HepG2 (cell line): ENCODE measurements around the gene NHERF2. TPM values are rescaled to one million over a fixed set of nuclear protein-coding genes. Genes with fewer than 3 reads are reported as not detected.
A peak's percentile ranks its signal among the peaks of the same experiment; 100 is the strongest.

Source experiments
- ATAC-seq: fragments of 200-7000 bp; cut with Tn5 transposase; 3 replicates; pipeline ENCODE4 v1.9.1; 2020; ENCODE audit warnings: mild to moderate bottlenecking, moderate library complexity
- BruUV-seq: library from RNA; stranded (reverse); fragments of 400-500 nt; replicated peaks from 2 replicates; lab custom pipeline; 2021; lab: Mats Ljungman, UMichigan
- CTCF ChIA-PET: fragments of 300-600 bp; formaldehyde crosslinking; extraction: SDS; loops from one replicate; lab custom pipeline; 2021; ENCODE audit warnings: low total read pairs, inconsistent platforms, low intra/inter-chr PET ratio; lab: Yijun Ruan, JAX
- POLR2A ChIA-PET: fragments of 350-600 bp; sonication (Branson Sonifier 250); formaldehyde crosslinking; loops from one replicate; lab custom pipeline; 2020; ENCODE audit warnings: antibody characterized with exemption, inconsistent platforms; lab: Yijun Ruan, JAX
- DNase-seq: peaks from one replicate; pipeline ENCODE4 v3.0.0-alpha.2; 2015; ENCODE audit warnings: low spot score
- FAIRE-seq: peaks from 3 replicates; lab custom pipeline; 2011; peaks lifted over from hg19 to GRCh38; lab: Jason Lieb, UNC
- H2AFZ ChIP-seq: one replicate; pipeline ENCODE4 v1.6.1; 2011; ENCODE audit warnings: low read length, inconsistent platforms
- H3K27ac ChIP-seq: fragments of 300-600 bp; 3 replicates; pipeline ENCODE4 v1.8.0; 2011; ENCODE audit warnings: mixed run types, mild to moderate bottlenecking, mixed read lengths, low read length, inconsistent platforms; ENCODE audit not compliant: insufficient read depth; ENCODE audit errors: extremely low read length
- H3K27me3 ChIP-seq, 2 experiments: fragments of 200-600 bp in 1 of 2; 2 replicates in 1 of 2; 3 replicates in 1 of 2; pipeline versions ENCODE4 v1.6.0 to v1.8.0; 2011; ENCODE audit warnings: low read length in 2 of 2, mild to moderate bottlenecking in 2 of 2, moderate library complexity in 2 of 2, inconsistent platforms in 1 of 2; ENCODE audit not compliant: insufficient read depth in 2 of 2, control insufficient read depth in 1 of 2
- H3K36me3 ChIP-seq, 2 experiments: fragments of 200-600 bp in 1 of 2; replicated peaks in 1 of 2; 2 replicates in 1 of 2; 3 replicates in 1 of 2; pipeline versions ENCODE4 v1.5.1 to v1.8.0; 2011; ENCODE audit warnings: low read length in 2 of 2, inconsistent platforms in 1 of 2; ENCODE audit not compliant: insufficient read depth in 2 of 2, control insufficient read depth in 1 of 2
- H3K4me1 ChIP-seq: 2 replicates; pipeline ENCODE4 v1.5.1; 2012; ENCODE audit warnings: low read length, inconsistent platforms; ENCODE audit not compliant: insufficient read depth
- H3K4me2 ChIP-seq: 2 replicates; pipeline ENCODE4 v1.6.0; 2011; ENCODE audit warnings: low read depth, low read length, inconsistent platforms
- H3K4me3 ChIP-seq, 3 experiments: fragments of 200-600 bp in 1 of 3; sonication (generic), shearing (Covaris generic) in 1 of 3; replicated peaks in 1 of 3; 2 replicates each; pipeline ENCODE4 v1.5.1; 2011 to 2016; ENCODE audit warnings: low read length in 3 of 3, inconsistent platforms in 2 of 3, low read depth in 2 of 3, mild to moderate bottlenecking in 2 of 3, control low read depth in 1 of 3, mixed read lengths in 1 of 3; ENCODE audit not compliant: insufficient read depth in 1 of 3
- H3K79me2 ChIP-seq: one replicate; pipeline ENCODE4 v1.6.1; 2011; ENCODE audit warnings: low read length, inconsistent platforms; ENCODE audit not compliant: insufficient read depth
- H3K9ac ChIP-seq: 2 replicates; pipeline ENCODE4 v1.6.0; 2011; ENCODE audit warnings: mild to moderate bottlenecking, low read depth, low read length, inconsistent platforms; ENCODE audit not compliant: insufficient read depth
- H3K9me3 ChIP-seq: 2 replicates; pipeline ENCODE4 v1.5.1; 2012; ENCODE audit warnings: mild to moderate bottlenecking, low read length
- H4K20me1 ChIP-seq: 2 replicates; pipeline ENCODE4 v1.6.0; 2011; ENCODE audit warnings: inconsistent platforms, mild to moderate bottlenecking, low read length, moderate library complexity; ENCODE audit not compliant: insufficient read depth
- AGO2 ChIP-seq: fragments of 200-400 bp; formaldehyde crosslinking; optimal IDR thresholded peaks from 2 replicates; pipeline ENCODE3; 2017; ENCODE audit warnings: mild to moderate bottlenecking, low read depth, low read length, moderate library complexity
- ATF2 ChIP-seq: sonication (generic); formaldehyde crosslinking; IDR thresholded peaks from 2 replicates; pipeline ENCODE4 v1.4.0; 2020; ENCODE audit warnings: missing genetic modification reagents
- CHD2 ChIP-seq: IDR thresholded peaks from 2 replicates; pipeline ENCODE4 v1.6.1; 2011; ENCODE audit warnings: low read depth, low read length, improper control_type of control experiment
- HNRNPL ChIP-seq: fragments of 200-400 bp; formaldehyde crosslinking; IDR thresholded peaks from 2 replicates; pipeline ENCODE4 v1.6.1; 2017; ENCODE audit warnings: mild to moderate bottlenecking, low read depth, low read length
- NR2F1 ChIP-seq, 2 experiments: fragments of 450-650 bp in 1 of 2; formaldehyde crosslinking in 1 of 2; IDR thresholded peaks; 2 replicates each; pipeline versions ENCODE4 v1.5.0 to v1.6.1; 2016 to 2020; ENCODE audit warnings: mild to moderate bottlenecking in 1 of 2, missing compliant biosample characterization in 1 of 2, missing genetic modification reagents in 1 of 2, moderate library complexity in 1 of 2
- PTBP1 ChIP-seq: fragments of 200-400 bp; formaldehyde crosslinking; IDR thresholded peaks from 2 replicates; pipeline ENCODE4 v1.6.1; 2018; ENCODE audit warnings: low read length, low read depth; ENCODE audit not compliant: poor library complexity, severe bottlenecking
- SMYD3 ChIP-seq: sonication (generic); formaldehyde crosslinking; IDR thresholded peaks from 2 replicates; pipeline ENCODE4 v1.8.1; 2023; ENCODE audit warnings: mild to moderate bottlenecking, missing genetic modification reagents
- STAT5B ChIP-seq: sonication (generic); formaldehyde crosslinking; IDR thresholded peaks from 2 replicates; pipeline ENCODE4 v1.4.0; 2020; ENCODE audit warnings: missing genetic modification reagents
- THAP11 ChIP-seq: IDR thresholded peaks from 2 replicates; pipeline ENCODE4 v1.6.1; 2016; ENCODE audit warnings: missing biosample characterization, missing genetic modification reagents
- TRIM24 ChIP-seq: sonication (generic); formaldehyde crosslinking; IDR thresholded peaks from 2 replicates; pipeline ENCODE4 v1.8.0; 2022; ENCODE audit warnings: mild to moderate bottlenecking, missing genetic modification reagents
- ZBTB25 ChIP-seq: IDR thresholded peaks from 2 replicates; pipeline ENCODE4 v1.6.1; 2018; ENCODE audit warnings: missing genetic modification reagents
- WGBS: methylation state at CpG from one replicate; pipeline ENCODE4 v1.1.6; 2017; ENCODE audit warnings: low lambda C conversion rate; 5-methylcytosine and 5-hydroxymethylcytosine counted together
- in situ Hi-C: cut with HindIII; loops from 2 replicates; pipeline ENCODE4 v1.10.0; 2017; ENCODE audit warnings: low pct_unique_long_range_greater_than_20kb; ENCODE audit not compliant: extremely low pct_ligation_motif_present
- intact Hi-C: fragments of 100-400 bp; cut with micrococcal nuclease; formaldehyde crosslinking; loops from one replicate; pipeline ENCODE4 v1.10.0; 2022; ENCODE audit not compliant: unreplicated experiment
- polyA plus RNA-seq, 8 experiments: library from polyadenylated mRNA; depleted of rRNA in 3 of 8; stranded (reverse) in 7 of 8; unstranded in 1 of 8; fragments of >200 nt; fragmentation: Illumina TruSeq in 4 of 8; extraction: Trizol in 4 of 8; gene quantifications; 2 replicates each; pipeline versions ENCODE4 v1.2.1 to v1.2.3, GENCODE V29; 2011 to 2016; ENCODE audit warnings: low read depth in 4 of 8, missing spikeins in 1 of 8, mixed read lengths in 1 of 8; ENCODE audit not compliant: insufficient read depth in 1 of 8
- total RNA-seq, 5 experiments: library from RNA; depleted of rRNA; stranded (reverse); fragments of >200 nt; fragmentation: Illumina TruSeq; extraction: Trizol; gene quantifications; 2 replicates each; pipeline ENCODE4 v1.2.3, GENCODE V29; 2016; ENCODE audit warnings: low read depth in 1 of 5

NHERF2 gene
- total and polyA plus RNA-seq, 2 of the 13 experiments (the other 11 are each of a cell fraction or from before 2014, with no cell fraction given): 23.7 to 39.3 TPM

- H3K9ac ChIP-seq: no peak overlapping the region
- H3K79me2 ChIP-seq: no peaks in the 10 kb centered on the region
- H3K27me3 ChIP-seq: no peaks in the 10 kb centered on the region
- 97% methylated on average over 15 of the region's 28 CpGs for WGBS
- H3K4me3 ChIP-seq: no peak overlapping the region
- POLR2A ChIA-PET: no interaction called here
- BruUV-seq: TSS peak; percentile 39
- ATAC-seq: no peak
- in situ Hi-C loops: no loop called here
- H3K4me2 ChIP-seq: no peak overlapping the region
- H3K27ac ChIP-seq: no peak overlapping the region
- no peak for FAIRE-seq
- intact Hi-C loops: no loop called here
- H3K4me1 ChIP-seq: no peaks in the 10 kb centered on the region
- TF ChIP-seq SMYD3 (CRISPR knock-in tag) (no peak), HNRNPL (no peak), NR2F1 (CRISPR knock-in tag; IDR thresholded peaks at IDR 0.05) (no peak), PTBP1 (no peak), AGO2 (peak; percentile 59)
- DNase-seq: no peak
- peaks cover 14 to 19% of the 10 kb centered on the region in 2 experiments; a peak in 4 of 5 replicates for H3K36me3 ChIP-seq
- H2AFZ ChIP-seq: no peak overlapping the region
- H4K20me1 ChIP-seq: no peaks in the 10 kb centered on the region
- CTCF ChIA-PET: no interaction called here
- no peaks in the 10 kb centered on the region for H3K9me3 ChIP-seq
Measured at GRCh38 chr16:2076072-2076865, 49.6 kb downstream of the NHERF2 start.

DNA sequence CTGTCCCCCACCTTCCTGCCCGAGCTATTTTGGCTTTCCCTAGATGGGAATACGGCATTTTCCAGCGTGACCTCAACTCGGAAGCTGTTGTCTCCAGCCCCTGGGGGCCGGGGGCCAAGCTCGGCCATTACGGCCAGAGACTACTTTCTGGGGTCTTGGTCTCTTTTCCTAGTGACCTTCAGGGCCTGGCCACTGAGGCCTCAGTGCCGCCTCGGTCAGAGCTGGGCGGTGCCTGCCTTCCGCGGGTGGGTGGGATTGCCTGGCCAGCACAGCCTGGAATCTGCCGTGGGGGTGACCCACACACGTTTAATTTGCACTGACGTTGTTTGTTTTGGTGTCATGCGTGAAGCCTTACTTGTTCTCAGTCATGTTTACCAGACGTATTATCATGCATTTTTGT lies 50.3 kb downstream of the NHERF2 start:
- BruUV-seq: no TSS peak
- Histone ChIP-seq H3K4me2 (no peak overlapping the region), H3K27me3 (no peaks in the 10 kb centered on the region), H3K9ac (no peak overlapping the region), H3K27ac (no peak overlapping the region), H3K79me2 (no peaks in the 10 kb centered on the region), H3K4me3 (no peak overlapping the region), H3K9me3 (no peaks in the 10 kb centered on the region), H4K20me1 (no peaks in the 10 kb centered on the region), H3K36me3 (peaks cover 20 to 21% of the 10 kb centered on the region in 2 experiments; a peak in 4 of 5 replicates), H2AFZ (no peak overlapping the region), H3K4me1 (no peaks in the 10 kb centered on the region)
- CTCF ChIA-PET: no interaction called here
- no peak for TF ChIP-seq ZBTB25 (CRISPR knock-in tag)
- TF ChIP-seq THAP11: no peak
- no peak for TF ChIP-seq ATF2
- TF ChIP-seq CHD2: no peak
- TF ChIP-seq TRIM24 (CRISPR knock-in tag): no peak
- TF ChIP-seq STAT5B (CRISPR knock-in tag): no peak
- no peak for FAIRE-seq
- in situ Hi-C loops (no loop called here), intact Hi-C loops (no loop called here)
- POLR2A ChIA-PET: no interaction called here
- WGBS: 95% methylated on average over 17 of the region's 17 CpGs
- DNase-seq: no peak
- ATAC-seq: no peak
